ENCODE measurements around the gene ISOC1.

DNA sequence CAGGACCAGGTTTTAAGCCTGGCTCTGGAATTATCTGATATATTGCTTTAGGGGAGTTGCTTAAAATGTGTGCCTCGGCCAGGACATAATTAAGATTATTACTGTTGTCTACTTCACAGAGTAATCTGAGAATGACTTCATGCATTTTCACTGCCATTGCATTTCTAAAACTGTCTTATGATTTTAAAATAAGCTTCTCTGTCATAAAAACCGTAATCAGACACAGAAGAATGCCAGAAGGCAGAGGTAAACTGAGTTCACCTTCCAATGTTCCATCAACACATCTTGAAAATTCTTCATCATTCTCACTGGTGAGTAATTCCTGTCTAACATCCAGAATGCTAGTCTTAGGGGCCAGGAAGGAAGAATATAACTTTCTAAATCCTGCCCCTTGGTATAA is 47.1 kb downstream of the ISOC1 start:
- TF ChIP-seq, protein P1, sequence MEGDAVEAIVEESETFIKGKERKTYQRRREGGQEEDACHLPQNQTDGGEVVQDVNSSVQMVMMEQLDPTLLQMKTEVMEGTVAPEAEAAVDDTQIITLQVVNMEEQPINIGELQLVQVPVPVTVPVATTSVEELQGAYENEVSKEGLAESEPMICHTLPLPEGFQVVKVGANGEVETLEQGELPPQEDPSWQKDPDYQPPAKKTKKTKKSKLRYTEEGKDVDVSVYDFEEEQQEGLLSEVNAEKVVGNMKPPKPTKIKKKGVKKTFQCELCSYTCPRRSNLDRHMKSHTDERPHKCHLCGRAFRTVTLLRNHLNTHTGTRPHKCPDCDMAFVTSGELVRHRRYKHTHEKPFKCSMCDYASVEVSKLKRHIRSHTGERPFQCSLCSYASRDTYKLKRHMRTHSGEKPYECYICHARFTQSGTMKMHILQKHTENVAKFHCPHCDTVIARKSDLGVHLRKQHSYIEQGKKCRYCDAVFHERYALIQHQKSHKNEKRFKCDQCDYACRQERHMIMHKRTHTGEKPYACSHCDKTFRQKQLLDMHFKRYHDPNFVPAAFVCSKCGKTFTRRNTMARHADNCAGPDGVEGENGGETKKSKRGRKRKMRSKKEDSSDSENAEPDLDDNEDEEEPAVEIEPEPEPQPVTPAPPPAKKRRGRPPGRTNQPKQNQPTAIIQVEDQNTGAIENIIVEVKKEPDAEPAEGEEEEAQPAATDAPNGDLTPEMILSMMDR (conservative IDR thresholded peaks at IDR 0.05 in 1 of 2, IDR thresholded peaks at IDR 0.05 in 1 of 2; ENCODE audit: extremely low read depth in 1 of 2, insufficient read depth in 1 of 2, low read depth in 1 of 2, low read length in 2 of 2) = no peak
- no peak for TF ChIP-seq EZH2 (IDR thresholded peaks at IDR 0.05; ENCODE audit: borderline replicate concordance, low read length)

Data from mammary epithelial cell (primary cell).